EH (cell line): ENCODE results near the gene TRAF3.
A peak's percentile ranks its signal among the peaks of the same experiment; 100 is the strongest.
"Not testable (repeated sequence)": the region's sequence is repeated elsewhere in the genome, so short reads cannot be mapped to it uniquely, and the experiment has no call there.

Source experiments
- DNase-seq: peaks from one replicate; pipeline ENCODE4 v3.0.0-alpha.2; 2015; ENCODE audit warnings: low read depth

TRAF3 gene

DNA sequence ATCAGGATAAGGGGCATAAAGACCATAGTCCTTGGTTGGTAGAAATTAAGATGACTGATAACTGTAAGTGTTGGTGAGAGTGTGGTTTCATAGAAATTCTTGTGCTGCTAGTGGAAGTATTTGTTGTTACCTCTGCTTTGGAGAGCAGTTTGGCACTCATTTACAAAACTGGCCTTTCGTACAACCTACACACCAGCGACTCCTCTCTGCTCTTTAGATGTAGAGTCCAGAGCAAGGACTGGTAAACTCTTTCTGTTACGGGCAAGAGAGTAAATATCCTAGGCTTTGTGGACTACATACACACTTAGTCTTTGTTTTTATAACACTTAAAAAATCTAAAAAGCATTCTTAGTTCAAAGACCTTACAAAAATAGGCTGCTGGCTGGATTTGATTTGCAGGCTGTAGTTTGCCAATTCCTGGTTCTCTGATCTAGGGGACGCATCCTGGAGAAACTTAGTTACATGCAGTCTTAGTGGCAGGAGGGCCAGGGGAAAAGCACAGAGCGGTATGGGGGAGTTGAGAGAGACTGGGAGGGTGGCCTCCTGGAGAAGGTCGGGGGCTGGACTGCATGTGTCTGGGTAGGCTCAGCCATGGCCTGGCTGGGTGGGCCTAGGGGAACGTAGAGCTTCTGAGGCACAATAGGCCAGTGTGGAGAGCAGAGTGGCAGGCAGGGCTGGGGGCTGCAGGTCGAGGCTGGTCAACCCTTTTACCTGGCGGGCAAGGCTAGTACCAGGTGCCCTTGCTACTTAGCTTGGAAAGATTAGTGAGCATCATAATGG, 89.9 kb downstream of the TRAF3 start:
- DNase-seq = peak; percentile 6

DNA sequence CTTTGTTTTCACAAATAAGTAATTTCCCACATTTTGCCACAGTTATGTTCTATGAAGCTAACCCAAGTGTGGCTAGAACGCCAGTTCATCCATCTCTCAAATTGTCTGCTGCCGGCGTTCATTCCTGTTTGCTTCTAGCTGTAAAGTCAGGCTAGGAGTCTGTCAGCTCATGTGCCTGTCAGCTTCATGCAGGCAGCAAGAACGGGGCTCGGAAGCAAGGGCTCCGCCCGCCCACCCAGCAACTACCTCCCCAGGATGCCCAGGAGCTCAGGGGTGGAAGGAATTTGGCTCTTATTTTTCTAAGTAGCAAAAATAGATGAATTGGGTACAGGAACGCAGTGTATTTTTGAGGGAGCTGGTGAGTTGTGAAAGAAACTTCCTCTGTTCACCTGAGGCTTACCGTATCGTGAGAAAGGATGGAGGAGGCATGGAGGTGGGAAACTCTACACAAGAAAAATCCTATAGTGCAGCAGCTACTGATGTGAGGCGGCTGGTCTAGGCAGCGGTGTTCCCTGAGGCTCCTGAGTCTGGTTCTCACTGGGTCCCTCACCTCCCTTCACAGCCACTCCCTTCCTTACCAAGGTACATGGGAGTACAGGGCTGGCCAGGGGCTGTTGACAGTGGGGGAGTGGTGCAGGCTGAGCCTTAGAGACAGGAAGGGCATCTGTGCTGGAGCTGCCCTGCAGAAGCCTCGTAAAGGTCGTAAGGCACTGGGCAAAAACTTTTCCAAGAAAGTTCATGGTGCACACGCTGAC, 90.8 kb downstream of the TRAF3 start:
- no peak for DNase-seq

- no peak for DNase-seq
These were observed 91.8 kb downstream of the TRAF3 start for GRCh38 chr14:102868956-102869547.

DNA sequence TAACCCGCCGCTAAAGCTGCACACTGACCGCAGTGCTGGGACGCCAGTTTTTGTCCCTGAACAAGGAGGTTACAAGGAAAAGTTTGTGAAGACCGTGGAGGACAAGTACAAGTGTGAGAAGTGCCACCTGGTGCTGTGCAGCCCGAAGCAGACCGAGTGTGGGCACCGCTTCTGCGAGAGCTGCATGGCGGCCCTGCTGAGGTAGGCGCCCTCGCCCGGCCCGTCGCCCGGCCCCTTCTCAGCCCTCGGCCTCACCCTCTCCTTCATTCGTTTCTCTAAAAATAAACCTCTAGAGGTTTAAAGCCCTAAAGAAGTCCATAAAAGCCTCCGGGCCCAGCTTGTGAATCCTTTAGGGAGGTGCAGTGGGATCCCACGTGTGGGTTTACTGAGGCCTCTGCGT, 93.0 kb downstream of the TRAF3 start:
- no peak for DNase-seq

GRCh38 chr14:102870994-102871831, 94.0 kb downstream of the TRAF3 start:
- DNase-seq = no peak

DNA sequence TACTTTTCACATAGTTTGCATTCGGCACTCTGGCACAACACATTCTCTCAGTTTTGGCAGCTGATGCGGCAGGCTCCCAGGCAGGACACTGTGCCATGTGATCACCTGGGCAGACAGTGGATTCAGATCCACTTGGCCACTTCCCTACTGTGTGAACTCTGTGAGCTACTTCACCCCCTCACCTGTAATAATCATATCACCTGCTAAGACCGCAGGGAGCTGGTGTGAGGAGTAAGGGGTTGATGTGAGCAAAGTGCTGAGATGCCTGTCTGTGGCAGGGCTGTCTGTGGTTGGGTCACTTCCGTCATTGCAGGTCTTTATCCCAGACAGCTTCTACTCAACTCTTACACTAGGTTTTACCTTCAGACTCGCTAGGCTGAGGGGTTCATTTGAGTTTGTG, 94.8 kb downstream of the TRAF3 start:
- DNase-seq = no peak

- no peak for DNase-seq
These were observed 95.9 kb downstream of the TRAF3 start for GRCh38 chr14:102873131-102873530.

GRCh38 chr14:102873546-102874061, 96.4 kb downstream of the TRAF3 start:
- no peak for DNase-seq

- peak; percentile 11 for DNase-seq
These were observed 98.4 kb downstream of the TRAF3 start for GRCh38 chr14:102875652-102876051.

DNA sequence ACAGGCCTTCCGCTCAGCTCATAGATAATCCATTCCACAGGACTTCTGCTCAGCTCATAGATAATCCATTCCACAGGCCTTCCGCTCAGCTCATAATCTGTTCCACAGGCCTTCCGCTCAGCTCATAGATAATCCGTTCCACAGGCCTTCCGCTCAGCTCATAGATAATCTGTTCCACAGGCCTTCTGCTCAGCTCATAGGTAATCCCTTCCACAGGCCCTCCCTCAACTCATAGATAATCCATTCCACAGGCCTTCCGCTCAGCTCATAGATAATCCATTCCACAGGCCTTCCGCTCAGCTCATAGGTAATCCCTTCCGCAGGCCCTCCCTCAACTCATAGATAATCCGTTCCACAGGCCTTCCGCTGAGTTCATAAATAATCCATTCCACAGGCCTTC, 100.3 kb downstream of the TRAF3 start:
- DNase-seq = not testable (repeated sequence)

DNA sequence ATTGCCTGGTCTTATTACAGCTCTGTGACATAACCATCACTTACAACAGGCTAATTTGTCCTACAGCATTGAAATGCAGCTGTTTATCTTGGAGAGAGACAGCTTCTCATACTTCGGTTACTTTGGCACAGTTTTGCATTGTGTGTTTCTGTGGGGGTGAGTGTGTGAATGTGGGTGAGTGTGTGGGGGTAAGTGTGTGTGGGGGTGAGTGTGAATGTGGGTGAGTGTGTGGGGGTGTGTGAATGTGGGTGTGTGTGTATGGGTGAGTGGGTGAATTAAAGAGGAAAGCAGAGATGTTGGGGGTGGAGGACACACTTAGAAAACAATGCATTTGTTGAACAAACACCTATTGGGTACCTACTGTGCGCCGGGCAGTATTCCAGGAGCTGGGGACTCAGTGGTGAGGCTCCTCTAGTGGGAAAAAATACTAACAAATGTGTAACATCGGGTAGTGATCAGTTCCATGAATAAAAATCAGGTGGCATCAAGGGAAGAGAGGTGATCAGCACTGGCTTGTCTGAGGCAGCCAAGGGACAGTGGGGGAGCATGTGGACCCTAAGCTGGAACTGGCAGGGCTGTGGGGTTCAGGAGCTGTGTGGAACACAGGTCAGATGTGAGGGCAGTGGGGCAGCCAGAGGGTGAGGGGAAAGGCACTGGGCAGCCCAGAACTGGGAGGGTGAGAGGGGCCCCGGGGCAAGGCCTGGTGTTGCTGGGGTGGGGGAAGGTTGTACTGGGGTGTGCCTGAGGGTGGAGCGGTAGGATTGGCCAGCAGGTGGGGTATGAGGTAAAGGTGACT, 101.1 kb downstream of the TRAF3 start:
- DNase-seq = peak; percentile 15

- peak; percentile 53 for DNase-seq
These were observed 101.8 kb downstream of the TRAF3 start for GRCh38 chr14:102878970-102879460.

DNA sequence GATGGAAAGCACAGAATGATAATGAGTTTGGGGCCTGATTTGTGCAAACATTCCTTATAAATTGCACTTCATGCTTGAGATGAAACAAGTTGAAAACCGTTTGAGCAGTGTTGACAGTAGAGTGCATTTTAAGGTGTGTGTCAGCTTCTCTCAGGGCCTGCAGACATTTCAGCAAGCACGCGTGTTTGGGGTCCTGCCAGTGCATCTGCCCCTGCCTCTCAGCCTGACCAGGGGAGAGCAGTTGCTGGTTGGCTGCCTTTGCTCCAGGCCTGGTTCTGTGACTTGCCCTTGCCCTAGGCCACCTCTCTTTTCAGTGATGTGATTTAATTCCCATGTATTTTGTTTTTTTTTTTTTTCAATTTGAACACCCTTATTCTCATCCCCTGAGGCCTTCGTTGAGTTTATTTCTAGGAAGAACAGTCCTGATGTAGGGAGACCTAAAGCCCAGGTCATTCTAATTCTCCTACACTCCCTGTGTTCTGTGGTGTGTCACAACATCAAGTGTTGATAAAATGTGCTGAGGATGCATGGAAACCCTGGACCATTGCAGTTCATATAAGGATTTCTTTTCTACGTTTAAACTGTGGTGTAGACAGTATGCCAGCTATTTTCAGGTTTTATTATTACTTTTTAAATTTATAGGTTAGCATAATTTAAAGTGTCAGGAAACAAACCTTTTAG, 105.1 kb downstream of the TRAF3 start:
- no peak for DNase-seq

GRCh38 chr14:102883089-102883541, 105.9 kb downstream of the TRAF3 start:
- DNase-seq = no peak

GRCh38 chr14:102883554-102883953, 106.3 kb downstream of the TRAF3 start:
- no peak for DNase-seq

DNA sequence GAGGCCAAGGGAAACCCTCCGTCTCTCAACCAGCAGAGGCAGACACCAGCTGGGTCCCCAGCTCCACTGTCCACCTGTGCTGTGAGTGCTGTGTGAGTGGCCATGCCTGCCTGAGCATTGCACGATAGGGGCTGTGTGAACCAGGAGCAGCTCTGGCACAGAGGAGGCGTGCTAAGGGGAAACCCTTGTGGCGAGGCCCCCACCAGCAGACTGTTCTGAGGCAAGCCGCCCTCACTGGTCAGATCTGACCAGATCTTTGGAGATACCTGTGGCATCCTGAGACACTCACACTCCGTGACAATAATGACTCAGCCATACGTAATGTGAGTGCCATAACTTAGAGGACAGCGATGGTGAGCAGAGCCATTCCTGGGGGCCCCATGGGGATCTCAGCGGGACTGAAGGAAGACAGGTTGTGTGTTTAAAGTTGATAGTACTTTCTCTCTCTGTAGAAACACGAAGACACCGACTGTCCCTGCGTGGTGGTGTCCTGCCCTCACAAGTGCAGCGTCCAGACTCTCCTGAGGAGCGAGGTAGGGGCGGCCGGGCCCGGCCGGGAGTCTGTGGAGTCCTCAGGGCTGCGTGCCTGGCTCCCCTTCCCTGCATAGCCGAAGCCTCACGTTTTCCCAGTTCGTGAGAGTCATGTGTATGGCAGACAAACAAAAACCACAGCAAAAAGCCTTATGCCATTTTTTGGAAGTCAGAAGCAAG, 108.6 kb downstream of the TRAF3 start:
- DNase-seq = no peak

- no peak for DNase-seq
These were observed 111.5 kb downstream of the TRAF3 start for GRCh38 chr14:102888748-102889147.

DNA sequence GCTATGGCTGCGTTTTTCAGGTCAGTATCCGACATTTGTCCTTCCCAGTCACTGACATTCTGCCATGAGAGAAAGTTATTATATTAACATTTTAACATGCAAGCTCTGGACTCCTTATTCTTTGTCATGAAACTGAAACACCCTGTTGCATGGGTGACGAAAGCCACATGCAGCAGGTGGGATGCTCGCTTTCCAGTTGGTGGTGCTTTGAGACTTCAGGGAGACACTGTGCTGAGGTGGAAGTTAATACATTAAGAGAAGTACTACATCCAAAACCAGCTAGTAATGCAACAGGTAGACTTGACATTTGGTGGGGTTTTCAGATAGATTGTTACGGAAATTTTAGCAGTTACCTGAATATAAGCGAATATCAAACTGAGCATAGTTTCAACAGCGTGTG, 112.4 kb downstream of the TRAF3 start:
- no peak for DNase-seq

GRCh38 chr14:102891111-102891510, 113.9 kb downstream of the TRAF3 start:
- no peak for DNase-seq

- DNase-seq = peak; percentile 57
These were observed 114.3 kb downstream of the TRAF3 start for GRCh38 chr14:102891556-102891955.
